Left lobe of liver (tissue), 2 donors: ENCODE data around the gene GRK3. TPM values are rescaled to one million over a fixed set of nuclear protein-coding genes. Genes with fewer than 3 reads are reported as not detected.

Experiments used
- ATAC-seq: fragments of 200-7000 bp; cut with Tn5 transposase; one replicate; pipeline ENCODE4 v1.9.1; 2020; ENCODE audit warnings: mild to moderate bottlenecking, moderate library complexity
- DNase-seq: peaks from one replicate; pipeline ENCODE4 v3.0.0-alpha.2; 2020; ENCODE audit warnings: low spot score
- total RNA-seq: library from RNA; stranded (reverse); gene quantifications from one replicate; pipeline ENCODE4 v1.2.1, GENCODE V29; 2021
- donor health status: DM: no; HTN: no; CAD: no; lungs with moderate emphysema.
- donor health status: DM: no; HTN: yes; CAD: no.

GRK3 gene
- total RNA-seq, 1 donor from 2014 or later = 1.3 TPM

DNA sequence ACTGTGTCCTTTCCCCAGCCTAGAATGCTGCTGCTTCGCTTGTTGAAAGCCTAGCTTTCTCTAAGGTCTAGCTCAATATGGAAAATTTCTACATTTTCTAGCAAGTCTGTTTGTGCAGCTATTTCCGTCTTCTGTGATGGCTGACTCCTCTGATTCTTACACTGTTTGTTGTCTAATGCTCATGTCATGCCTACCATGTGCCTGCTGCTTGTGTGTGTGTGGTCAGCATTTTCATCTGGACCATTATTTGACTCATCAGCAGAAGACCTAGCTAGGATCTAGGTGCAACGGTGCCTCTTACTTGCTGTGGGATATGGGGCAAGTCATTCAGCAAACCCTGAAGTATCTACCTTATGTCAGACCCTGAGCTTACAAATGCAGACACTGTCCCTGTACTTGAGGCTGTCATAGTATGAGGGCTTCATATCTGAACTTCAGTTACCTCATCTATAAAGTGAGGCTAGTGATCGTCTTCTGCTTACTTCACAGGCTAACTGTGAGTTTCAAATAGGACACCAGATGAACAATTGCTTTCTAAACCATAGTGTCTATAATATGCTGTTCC is 91.0 kb downstream of the GRK3 start:
- DNase-seq (no peak), ATAC-seq (no peak)

DNA sequence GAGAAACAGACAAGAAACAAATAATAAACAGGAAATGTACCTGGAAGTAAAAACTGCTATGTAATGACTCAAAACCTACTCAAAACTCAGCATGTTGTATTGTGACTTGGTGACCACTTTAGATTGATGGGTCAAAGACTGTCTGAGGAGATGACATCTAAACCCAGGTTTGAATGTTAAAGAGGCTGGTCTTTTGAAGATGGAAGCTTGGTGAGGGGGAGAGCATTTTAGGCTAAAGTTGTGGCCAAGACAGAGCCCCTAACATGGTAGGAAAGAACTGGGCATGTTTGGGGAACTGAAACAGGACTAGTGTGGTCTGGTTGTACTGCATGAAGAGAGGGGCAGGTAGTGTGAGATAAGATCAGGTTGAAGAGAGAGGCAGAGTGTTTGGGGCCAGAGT is 92.2 kb downstream of the GRK3 start:
- no peak for DNase-seq
- ATAC-seq = no peak

DNA sequence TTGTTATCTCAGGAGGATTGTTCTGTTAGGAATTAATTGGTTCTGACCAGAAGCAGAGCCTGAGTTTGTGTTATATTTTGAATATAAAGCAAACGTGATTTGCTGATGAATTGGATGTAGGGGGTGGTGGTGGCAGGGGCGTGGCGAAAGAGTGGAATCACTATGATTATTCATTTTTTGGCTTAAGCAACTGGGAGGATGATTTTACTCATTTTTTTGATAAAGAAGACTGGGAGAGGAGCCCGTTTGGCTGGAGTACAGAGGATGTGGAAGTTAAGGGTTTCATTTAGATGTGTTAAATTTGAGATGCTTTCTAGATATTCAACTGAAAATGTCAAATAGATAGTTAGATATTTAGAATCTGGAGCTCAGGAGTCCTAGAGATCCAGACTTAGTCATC is 94.2 kb downstream of the GRK3 start:
- DNase-seq (no peak), ATAC-seq (no peak)

DNA sequence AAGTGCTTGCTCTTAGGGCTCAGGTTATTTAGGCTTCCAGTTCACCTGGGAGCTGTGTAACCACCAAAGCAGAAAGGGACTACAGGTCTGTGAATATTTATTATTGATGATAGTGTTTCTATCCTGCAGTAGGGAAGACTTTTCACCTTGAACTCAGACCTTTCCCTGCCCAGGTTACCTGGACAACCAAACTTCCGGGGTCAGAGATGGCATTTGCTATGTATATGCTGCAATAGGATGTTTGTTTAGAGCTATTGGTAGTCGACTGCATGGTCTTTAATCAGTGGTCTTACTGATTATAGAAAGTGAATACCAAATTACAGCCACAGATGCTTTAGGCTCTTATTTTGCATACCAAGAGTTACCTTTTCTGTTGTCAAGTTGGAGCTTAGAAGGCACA is 94.9 kb downstream of the GRK3 start:
- no peak for DNase-seq
- no peak for ATAC-seq

DNA sequence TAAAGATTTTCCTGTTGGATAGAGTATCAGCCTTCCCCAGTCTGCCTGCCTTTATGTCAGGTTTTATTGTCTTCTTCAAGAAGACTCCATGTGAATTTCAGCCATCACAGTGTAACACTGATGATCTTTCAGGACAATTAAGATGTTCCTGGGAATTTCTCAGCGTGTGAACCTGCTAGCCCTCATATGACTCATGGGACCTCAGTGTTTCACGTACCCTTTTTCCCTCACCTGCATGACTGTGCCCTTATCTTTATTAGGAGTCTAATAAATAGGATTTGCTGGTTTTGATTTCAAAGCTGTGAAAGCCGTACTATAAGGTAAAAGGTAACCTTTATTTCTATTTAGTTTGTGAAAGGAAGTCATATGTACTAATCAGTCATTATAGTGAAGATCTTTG is 95.9 kb downstream of the GRK3 start:
- ATAC-seq (no peak), DNase-seq (no peak)

DNA sequence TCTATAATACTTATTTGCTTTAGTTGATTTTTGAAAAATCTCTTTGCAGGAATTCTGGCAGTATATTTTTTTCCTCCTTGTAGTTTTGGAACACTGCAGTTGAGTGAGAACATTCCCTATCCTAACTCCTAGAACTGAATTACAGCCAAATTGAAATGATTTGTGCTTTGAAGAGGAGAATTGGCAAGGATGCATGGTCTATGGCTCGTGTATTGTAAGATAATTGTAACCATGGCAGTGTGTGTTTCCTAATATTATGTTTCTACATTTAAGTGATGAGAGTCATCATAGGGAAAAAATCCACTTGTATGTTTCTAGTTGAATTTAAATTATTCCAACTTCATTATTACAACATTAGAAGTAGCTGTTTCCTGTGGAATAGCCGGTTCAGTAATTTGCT is 96.6 kb downstream of the GRK3 start:
- ATAC-seq (no peak), DNase-seq (no peak)

DNA sequence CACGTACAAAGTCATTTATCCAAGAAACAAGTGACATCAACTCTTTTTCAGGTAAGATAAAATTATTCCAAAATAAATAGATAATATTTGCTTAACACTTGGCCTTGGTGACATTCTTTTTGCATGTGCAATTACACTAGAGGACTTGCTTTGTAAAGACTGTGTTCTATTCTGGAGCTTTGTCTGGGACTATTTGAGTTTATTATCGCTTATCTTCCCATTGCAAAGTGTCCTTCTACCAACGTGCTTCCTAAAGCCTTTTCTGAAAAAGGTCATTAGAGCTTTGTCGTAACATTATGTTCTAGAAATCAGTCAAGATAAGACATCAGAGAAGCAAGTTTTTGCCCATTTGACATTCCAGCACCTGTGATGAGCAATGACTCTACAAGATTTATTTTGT is 99.2 kb downstream of the GRK3 start:
- ATAC-seq = peak; percentile 63
- no peak for DNase-seq

DNA sequence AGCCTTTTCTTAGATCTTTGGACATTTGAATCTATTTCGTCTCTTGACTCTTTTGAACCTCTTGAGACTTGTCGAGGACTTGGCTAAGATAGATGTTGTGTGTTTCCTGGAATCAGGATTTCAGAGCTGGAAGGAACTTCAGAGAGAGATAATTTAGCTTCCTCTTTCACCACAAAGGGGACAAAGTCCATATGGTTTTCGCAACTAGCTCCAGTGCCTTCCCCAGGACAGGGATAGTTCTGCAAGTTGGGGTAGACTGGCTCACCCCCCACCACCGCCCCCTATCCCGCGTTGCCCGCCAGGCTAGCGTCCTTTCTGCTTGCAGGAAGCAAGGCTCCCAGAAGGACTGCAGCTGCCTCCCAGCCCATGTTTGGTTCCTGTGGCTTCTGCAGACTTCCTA is 101.8 kb downstream of the GRK3 start:
- ATAC-seq (peak; percentile 83), DNase-seq (peak; percentile 62)

DNA sequence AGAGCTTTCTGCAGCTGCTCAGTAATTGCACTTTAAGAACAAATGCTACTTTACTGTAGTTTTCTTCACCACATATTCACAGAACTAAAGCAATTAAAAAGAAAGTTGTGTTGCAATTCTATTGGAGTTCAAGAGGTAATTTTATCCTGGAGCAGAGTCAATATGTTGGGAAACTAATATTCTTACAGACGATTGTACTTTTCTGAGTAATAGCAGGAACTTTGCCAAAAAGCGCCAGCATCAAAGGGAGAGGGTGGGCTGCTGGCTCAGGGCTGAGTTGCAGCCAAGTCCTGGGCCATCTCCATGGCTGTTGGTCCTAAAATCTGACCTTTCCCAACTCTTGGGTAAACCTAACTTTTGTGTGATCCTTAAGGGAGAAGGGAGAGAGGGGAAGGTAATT is 104.0 kb downstream of the GRK3 start:
- DNase-seq = peak; percentile 53
- peak; percentile 24 for ATAC-seq

DNA sequence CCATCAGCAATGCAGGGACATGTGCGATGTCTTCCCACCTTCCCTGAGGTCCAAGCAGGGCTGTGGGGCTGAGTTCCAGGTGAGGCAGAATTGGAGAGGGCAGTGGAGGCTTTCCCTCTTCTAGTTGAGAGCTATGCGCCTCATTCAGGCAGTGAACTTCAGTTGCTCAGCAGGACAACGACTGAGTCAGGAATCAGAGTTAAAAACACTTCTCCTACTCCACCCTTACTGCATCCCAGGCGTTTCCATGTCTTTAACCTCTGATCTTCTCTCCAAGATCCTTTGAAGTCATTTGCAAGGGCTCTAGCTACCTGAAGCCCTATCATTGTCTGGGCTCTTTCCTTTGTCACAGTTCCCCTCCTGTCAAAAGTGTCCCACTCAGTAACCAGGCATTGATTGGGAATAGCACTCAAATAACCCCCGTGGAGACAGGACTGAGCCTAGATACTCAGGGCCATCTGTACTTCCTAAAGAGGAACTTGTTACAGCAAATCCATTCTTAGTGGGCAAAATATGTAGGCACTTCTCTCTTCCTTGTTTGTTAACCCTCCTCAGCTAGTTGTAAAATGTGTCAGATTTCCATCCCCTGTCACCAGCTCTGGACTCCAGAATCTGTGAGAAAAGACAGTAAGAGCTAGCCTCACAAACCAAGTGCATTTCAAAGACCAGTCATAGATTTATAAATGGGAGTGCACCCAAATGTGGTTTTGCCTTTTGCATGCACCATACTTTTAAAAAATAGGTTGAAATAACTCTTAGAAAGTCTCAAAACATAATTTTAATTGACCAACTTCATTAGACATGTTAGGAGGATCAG is 105.0 kb downstream of the GRK3 start:
- ATAC-seq = no peak

DNA sequence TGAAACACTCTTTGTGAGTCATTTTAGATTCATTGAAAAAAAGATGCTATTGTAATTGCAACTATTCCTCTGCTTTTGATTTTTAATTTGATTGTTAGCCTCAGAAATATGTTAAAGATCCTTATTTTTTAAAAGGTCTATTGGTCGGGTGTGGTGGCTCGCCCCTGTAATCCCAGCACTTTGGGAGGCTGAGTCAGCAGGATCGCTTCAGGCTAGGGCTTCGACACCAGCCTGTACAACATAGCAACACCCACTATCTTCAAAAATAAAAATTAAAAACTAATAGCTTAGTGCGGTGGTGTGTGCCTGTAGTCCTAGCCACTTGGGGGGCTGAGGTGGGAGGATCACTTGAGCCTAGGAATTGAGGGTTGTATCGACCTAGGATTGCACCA is 105.6 kb downstream of the GRK3 start:
- DNase-seq = no peak
- ATAC-seq = no peak

More for the DNA sequence above, 105.0 kb downstream of the GRK3 start:
- no peak for DNase-seq

DNA sequence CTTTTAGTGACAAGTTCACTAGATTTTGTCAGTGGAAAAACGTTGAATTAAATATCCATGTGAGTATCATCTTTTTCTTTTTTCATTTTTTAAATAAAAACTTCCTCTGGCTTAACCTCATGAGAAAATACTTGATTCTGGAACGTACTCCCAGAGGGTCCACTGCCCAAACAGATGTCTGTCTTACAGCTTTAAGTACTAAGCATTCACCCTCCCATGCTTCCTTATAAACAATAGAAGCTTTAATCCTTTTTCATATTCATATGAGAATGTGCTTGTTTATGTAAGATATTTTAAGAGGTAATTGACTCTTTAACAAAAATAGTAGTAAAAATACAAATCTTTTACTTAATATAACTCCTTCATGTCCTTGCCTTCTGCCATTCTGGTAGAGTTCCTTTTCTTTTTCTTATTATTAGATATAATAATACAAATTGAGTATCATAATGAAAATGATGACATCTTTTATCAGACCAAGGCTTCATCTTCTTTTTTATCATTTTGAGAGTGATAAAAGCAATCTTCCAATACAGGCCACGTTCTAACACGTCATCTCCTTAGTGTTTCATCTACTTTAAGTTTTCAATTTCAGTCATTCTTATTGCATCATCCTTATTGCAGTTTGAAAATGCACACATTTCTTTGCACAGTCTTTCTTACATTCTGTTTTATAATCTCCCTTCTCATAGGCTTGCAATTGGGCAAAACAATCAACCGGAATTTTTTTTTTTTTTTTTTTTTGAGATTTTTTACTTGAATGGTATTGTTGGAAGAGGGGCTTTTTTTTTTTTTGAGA is 108.0 kb downstream of the GRK3 start:
- DNase-seq = no peak
- ATAC-seq = no peak

DNA sequence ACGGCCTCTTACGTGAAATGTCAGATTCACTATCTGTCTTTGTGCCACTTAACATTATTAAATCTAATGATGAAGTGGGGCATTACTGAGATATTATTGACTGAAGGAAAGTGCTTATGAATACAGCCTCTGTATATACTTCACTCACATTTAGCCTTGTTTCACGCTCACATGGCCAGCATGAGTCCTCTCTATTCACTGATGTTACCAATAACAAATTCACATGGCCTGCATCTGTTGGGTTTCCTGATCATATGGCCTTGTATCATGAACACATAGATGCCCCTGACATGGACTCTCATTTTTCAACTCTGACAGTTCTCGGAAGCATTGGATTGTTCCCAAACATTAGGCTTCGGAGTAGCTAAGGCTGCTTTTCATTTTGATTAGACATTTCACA is 109.2 kb downstream of the GRK3 start:
- DNase-seq (no peak), ATAC-seq (no peak)

DNA sequence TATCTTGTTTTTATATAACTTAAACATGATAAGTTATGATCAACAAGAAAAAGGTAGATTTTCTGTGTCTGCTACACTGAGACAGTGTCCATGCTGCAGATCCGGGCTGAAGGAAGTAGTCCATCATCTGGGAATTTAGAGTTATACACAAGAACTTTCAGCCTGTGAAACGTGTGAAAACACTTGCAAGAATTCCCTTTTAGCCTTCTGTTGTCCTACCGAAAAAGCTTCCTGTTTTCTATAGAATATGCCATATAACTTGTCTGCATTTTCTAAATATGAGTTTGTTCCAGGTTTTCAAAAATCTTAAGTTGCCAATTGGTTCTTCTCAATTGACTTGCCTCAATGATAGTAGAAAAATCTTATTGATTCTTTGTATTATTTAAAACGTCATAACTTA is 113.2 kb downstream of the GRK3 start:
- DNase-seq (no peak), ATAC-seq (no peak)

DNA sequence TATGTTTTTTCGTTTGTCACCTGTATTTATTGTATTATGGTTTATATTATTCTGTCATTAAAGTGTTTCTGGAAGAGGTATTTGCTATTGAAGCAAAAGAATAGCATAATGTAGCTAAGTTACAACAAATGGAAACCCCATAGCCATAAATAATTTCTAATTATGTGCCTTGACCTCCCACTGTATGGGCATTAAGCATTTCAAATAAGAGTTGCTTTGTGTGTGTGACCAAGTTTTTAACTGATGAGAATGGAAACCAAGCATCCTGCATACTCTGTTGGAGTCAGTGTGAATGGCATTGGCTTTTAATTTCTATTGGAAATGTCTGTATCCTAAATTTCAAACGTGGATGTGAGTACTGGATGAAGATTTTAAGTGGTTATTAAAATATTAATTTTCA is 115.6 kb downstream of the GRK3 start:
- DNase-seq (no peak), ATAC-seq (no peak)

DNA sequence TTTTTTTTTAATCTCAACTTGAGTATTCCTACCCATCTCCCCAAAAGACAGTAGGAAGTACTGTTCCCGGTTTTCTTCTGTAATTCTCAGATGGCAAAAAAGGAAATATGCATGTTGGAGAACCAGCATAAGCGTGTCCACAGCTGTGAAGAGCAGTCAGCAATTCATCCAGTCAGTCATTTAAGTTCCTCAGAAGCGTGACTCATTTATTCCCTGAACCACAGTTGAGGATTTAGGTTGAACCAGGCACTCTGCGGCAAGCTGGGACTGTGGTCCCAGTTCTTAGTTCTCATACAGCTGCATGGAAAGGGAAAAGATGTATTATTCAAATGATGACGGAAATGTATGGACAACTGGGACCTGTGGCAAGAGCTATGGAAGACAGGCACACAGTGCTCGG is 116.5 kb downstream of the GRK3 start:
- ATAC-seq (no peak), DNase-seq (no peak)

DNA sequence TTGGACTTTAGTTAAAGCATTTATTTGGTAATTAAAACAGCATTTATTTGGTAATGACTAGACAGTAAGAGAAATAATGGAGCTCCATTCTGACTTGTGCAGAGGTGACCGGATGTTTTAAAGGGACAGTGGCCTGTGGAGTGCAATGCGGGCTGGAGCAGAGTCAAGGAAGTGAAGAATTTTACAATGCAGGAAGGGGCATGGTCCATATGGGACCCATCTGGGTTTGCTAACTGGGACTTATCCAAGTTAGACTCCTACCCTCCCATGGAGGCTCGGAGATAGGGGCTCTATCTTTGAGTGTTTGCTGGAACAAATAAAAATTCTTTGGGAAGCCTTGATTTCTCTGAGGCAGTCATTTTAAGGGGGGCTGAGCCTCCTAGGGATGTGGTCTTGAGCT is 117.6 kb downstream of the GRK3 start:
- ATAC-seq (no peak), DNase-seq (no peak)

DNA sequence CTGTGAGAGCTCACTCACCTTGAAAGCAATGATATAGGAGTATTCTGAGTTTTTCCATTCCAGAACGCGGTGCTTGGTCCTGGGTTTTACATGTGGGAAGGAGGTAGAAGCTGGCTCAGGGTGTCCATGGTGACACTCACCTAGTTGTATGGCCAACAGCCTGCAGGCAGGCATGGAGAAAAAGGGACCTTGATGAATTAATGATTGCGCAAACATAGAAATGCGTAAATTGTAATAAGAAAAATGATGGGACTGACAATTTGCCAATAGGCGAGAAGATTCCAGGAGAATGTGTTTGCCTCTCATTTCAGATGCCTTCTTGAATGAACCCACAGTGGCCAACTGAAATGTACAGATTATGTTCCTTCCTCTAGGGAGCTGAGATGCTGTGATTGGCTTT is 124.2 kb downstream of the GRK3 start:
- ATAC-seq (no peak), DNase-seq (no peak)

DNA sequence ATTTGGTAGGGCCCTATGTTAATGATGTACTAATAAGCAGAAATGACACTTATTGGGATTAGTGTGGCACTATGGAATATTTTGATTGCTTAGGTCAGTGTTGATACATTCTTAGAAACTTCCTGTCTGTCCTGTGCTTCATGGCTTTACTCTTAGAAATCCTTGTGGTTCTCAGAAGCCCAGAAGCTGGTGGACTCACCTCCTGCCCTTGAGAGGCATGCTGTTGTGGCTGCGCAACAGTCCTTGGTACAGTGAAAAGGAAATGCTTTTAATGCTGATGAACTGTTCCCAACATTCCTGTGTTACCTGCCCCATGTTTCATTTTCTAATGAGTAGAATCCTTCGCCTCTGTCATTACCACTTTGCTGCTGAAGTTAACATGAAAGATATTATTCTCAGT is 125.2 kb downstream of the GRK3 start:
- no peak for ATAC-seq
- DNase-seq = no peak

DNA sequence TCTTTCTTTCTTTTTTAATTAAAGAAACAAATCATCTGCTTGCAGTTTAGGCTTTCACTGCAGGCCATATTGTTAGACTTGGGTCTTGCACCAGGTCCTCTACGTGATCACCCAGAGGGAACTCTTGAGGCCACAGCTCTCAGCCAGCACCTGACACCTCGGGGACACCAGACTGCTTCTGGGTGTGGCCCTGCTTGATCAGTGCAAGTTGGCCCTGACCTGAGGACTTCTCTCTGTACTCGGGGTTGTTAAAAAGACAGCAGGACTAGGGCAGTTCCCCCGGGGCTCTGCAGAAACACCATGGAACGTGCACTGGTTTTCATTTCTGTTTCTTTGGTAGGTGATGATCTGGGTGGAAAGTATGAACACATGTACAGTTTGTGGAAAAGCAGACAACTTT is 126.3 kb downstream of the GRK3 start:
- no peak for ATAC-seq
- no peak for DNase-seq

DNA sequence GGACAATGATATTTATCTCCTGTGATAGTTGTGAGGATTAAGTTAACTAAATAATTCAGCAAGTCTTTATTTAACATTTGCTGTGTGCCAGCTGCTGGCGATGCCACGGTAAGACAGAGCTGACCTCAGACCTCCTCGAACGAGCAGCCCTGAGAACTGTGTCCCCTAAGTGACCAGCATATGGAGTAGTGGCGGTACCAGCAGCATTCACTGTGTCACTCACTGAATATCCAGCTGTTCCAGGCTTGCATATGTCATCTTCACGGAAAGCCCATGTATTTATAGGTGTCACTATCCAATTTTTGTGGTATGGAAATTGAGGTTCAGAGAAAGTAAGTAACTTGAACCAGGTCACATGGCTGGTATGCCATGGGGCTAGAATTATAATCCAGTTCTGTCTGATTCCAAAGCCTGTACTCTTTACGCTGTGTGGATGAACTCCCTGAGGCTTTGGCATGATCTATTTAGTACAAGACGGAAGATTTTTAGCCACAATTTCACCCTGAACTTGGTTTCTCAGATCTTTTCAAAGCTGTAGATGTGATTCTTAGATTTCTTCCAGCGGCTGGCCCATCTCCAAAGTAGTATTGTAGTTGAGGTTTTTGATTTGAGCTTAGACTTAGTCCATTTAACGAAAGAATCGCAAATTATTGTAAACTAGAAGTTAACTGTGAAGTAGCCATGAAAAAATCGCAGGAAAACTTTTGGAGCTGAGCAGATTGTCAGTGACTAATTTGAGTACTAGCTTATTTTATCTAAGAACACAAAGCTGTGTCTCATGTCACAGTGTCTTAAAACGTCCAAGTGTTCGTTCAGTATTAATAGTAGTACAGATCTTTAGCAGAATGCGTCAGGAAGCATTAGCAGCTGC is 128.2 kb downstream of the GRK3 start:
- DNase-seq (no peak), ATAC-seq (no peak)
